GM15510 (cell line): Measurements from ENCODE around the gene PIP5KL1.

Source experiments
- POLR2A ChIP-seq: IDR thresholded peaks from 3 replicates; pipeline ENCODE4 v1.6.1; 2011; ENCODE audit warnings: borderline replicate concordance; ENCODE audit not compliant: insufficient read length; ENCODE audit errors: extremely low read depth

PIP5KL1 gene

GRCh38 chr9:127885508-127886281 is 44.9 kb downstream of the PIP5KL1 start:
- no peak for TF ChIP-seq POLR2A

GRCh38 chr9:127884976-127885490 is 45.5 kb downstream of the PIP5KL1 start:
- TF ChIP-seq POLR2A = no peak

- TF ChIP-seq POLR2A = no peak
These were observed 46.1 kb downstream of the PIP5KL1 start for GRCh38 chr9:127884427-127884911.

GRCh38 chr9:127883959-127884358 is 46.6 kb downstream of the PIP5KL1 start:
- no peak for TF ChIP-seq POLR2A

DNA sequence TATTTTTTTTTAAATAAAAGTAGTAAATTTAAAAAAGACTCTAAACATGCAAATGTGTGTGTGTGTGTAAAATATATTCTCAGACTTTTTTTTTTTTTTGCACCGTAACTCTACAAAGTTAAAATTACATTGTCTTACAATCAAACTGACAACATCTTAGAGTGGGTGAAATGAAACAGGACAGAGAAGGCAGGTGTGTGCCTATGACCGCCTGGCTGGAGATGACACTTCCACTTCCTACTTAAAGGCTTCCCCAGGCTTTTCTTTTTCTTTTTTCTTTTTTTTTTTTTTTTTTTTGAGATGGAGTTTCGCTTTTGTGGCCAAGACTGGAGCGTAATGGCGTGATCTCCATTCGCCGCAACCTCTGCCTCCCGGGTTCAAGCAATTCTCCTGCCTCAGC is 50.4 kb downstream of the PIP5KL1 start:
- no peak for TF ChIP-seq POLR2A

- no peak for TF ChIP-seq POLR2A
These were observed 51.8 kb downstream of the PIP5KL1 start for GRCh38 chr9:127878652-127879390.

DNA sequence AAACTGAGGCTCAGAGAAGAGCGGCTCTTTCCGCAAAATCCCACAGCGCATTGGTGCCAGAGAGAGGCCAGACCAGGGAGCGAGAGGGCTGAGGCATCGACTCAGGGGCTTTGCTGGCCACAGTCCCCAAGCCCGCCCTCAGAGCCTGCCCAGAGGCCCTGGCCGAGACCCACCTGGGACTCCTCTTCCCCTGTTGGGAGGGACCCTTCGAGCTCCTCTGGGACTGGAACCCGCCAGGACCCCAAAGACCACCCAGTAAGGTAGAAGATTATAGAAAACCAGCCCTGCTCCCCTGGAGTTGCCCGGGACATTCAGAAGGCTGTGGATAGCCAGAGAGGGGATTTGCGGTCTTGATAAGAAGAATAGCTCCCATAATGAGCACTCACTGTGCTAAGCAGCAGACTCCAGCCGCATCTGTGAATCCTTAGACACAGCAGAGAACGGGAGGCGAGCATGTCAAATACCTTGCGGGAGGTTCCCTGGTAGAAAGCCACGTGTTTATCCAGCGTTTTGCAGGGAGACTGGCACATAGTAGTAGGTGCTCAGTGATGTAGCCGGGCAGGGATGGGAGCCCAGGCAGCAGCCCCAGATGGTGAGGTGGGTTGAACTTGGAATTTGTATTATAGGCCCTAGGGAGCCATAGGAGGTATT is 52.5 kb downstream of the PIP5KL1 start:
- no peak for TF ChIP-seq POLR2A

- no peak for TF ChIP-seq POLR2A
These were observed 53.0 kb downstream of the PIP5KL1 start, which contains the start of gene AK1 for GRCh38 chr9:127877566-127877998. AK1 (minus strand) TSS chr9:127877675; CDS start chr9:127874617, 3,058 bp downstream.

DNA sequence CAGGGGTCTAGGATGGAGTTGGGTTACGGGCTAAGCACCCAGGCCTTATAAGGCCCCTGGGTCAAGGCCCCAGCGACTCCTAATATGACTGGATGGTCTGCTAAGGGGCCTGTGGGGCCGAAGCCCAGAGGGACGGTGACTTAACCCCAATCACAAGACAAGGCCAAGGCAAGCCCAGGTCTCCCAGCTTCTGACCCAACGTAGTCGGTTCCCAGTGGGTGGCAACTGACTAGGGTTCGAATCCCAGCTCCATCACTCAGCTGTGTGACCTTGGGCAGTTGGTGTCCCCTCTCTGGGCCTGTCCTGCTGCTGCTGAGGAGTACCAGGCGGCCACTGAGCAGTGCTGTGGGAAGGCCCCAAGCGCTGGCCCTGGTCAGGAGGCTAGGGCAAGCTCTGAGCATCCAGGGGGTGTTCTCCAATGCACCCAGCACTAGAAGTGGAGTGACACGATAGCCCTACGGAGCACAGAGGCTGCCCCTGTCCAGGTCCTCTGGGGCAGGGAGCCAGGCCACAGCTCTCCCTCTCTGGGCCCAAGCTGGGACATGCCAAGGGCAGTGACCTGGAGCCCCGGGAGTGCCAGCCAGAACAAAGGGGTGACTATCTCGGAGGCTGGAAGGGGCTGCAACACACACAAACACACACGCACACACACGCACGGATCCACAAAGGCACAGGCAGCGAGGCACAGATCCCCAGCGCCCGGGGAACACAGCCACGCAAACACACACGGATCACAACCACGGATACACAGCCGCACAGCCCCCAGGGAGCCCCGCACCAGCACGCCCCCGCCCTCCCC is 53.6 kb downstream of the PIP5KL1 start:
- TF ChIP-seq POLR2A = no peak

- TF ChIP-seq POLR2A = no peak
These were observed 54.4 kb downstream of the PIP5KL1 start for GRCh38 chr9:127876026-127876763.

DNA sequence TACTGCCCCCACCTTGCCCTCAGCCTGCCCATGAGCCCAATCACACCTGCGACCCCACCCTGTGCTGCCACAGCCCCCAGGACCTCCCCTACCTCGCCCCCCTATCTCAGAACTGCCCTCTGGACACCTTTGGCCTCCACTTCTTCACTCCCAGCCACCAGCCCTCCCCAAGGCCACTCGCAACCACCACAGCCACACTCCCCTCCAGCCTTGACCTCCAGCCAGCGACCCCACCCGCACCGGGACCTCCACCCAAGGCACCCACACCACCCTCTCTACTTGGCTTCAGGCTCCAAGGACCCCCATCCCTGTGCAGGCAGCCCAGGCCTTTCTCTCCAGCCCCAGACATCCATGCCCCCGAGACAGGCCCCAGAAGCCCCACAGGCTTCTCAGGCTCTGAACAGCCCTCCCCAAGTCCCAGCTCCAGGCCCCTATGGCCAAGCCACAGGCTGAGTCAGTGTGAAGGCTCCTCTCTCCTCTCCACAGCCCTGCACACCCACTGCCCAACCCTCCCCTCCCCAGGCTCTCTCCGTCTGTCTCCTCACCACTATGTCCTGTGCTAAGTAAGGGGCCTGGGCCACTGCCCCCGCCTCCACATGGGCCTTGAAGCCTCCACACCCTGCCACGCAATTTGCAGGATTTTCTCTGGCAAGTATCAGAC is 55.1 kb downstream of the PIP5KL1 start:
- no peak for TF ChIP-seq POLR2A

- TF ChIP-seq POLR2A = no peak
These were observed 56.0 kb downstream of the PIP5KL1 start for GRCh38 chr9:127874301-127875221.

GRCh38 chr9:127873886-127874285 is 56.7 kb downstream of the PIP5KL1 start:
- TF ChIP-seq POLR2A = no peak

DNA sequence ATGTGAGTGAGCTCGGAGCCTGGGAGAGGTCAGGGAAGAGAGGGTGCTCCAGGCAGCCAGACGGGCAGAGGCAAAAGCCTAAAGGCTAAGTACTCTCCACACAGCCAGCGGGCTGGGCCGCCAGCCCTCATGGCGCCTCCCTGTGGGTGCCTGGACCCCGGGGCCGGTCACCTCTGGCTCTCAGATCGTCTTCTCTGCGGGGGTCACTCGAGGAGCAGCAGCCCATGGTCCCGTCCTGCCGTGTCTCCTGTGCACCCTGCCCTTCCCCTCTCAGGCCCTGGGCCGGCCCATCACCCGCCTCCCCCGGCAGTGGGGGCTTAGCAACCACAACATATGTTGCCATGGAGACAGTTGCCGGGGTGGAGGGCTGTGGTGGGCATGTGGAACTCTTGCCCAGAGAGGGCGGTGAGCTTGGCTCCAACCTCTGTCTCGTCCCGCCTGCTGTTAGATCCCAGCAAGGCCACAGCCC is 57.3 kb downstream of the PIP5KL1 start:
- TF ChIP-seq POLR2A = no peak
